ENCODE measurements around the gene ANKRD7. TPM values are rescaled to one million over a fixed set of nuclear protein-coding genes. Genes with fewer than 3 reads are reported as not detected.

Gene ANKRD7
- total and polyA plus RNA-seq, 4 donors, result 0.65 to 6.3 TPM; not detected in 2

DNA sequence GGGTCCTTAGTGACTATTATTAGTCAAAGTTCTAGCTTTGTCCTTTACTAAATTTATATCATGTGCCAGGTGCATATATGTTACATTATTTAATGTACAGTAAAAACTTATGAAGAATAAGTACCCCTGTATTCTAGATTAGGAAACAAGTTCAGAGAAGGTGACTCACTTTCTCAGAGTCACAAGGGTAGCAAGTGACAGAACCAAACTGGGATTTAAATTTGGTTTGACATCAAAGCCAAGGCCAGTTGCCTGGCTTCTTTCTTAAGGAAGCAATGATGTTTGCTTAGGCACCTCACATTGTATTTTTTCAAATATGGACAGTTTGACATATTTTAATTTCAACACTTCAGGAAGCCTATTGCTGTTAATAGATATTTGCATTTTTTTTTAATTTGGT is 38.0 kb upstream of the ANKRD7 start:
- H3K4me1 ChIP-seq (ENCODE audit: control insufficient read depth in 1 of 2, insufficient read depth in 2 of 2, low read length in 2 of 2), result no peaks in the 10 kb centered on the region
- H3K9me3 ChIP-seq (ENCODE audit: control insufficient read depth, low read length), result no peaks in the 10 kb centered on the region
- no peaks in the 10 kb centered on the region for H3K27me3 ChIP-seq (ENCODE audit: control insufficient read depth in 1 of 2, insufficient read depth in 2 of 2, low read length in 1 of 2)
- intact Hi-C loops (cut with DNase I), result no loop called here
- no peak for DNase-seq
- no peak overlapping the region for H3K4me3 ChIP-seq (ENCODE audit: low read length in 2 of 2)
- H3K36me3 ChIP-seq (ENCODE audit: control insufficient read depth in 1 of 2, insufficient read depth in 2 of 2, low read length in 1 of 2), result no peaks in the 10 kb centered on the region
- H3K27ac ChIP-seq (ENCODE audit: low read depth in 1 of 2, low read length in 2 of 2), result no peak overlapping the region
- no peak for ATAC-seq (ENCODE audit: low FRiP score)

DNA sequence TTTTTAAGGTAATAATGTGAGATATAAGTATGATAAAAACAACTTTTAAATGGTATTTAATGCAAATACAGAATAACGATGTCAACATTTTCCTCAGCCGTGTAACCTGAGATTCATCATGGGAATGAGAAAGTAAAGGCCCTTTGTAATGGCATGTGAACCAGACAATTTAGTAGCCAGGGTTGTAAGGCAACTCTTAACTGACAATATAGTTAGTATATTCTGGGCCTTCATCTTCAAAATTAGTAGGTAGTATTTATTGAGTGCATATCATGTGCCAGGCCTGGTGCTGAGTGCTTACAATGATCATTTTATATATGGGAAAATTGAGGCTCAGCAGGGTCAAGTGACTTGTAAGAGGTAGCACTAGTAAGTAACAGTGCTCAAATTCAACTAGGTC is 29.9 kb upstream of the ANKRD7 start:
- WGBS, 2 donors, result 74 to 78% methylated on average over 2 of the region's 2 CpGs

DNA sequence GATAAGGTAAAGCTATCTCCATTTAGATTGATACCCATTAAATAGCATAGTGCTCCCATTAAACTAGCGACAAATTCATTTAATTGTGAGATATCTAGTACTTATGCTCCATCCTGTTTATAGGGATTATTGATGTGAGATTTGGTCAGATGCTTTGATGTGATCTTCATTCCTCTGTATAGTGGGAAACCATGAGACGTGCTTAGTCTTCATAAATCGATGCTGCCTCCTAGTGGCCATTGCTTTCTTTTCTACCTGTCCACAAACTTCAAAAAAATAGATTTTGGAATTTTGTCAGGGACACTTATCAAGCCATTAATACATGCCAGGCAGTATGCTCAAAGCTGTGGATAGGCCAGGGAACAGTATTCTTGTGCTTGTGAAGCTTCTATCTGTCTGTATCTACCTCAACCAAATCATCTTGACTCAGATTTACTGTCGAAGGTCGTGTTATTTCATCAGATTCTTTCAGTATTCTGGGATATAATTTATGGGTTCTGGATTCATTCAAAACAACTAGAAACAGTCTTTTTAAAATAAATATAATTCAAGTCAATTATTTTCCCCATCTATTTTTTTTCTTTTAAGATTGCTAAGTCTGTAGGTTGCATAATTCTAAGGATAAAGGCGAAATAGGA is 28.5 kb upstream of the ANKRD7 start:
- WGBS, 2 donors, result 47 to 52% methylated on average over 6 of the region's 6 CpGs
- H3K27ac ChIP-seq (ENCODE audit: low read depth in 1 of 2, low read length in 2 of 2), result no peak overlapping the region
- H3K4me1 ChIP-seq (ENCODE audit: control insufficient read depth in 1 of 2, insufficient read depth in 2 of 2, low read length in 2 of 2), result no peaks in the 10 kb centered on the region
- no peaks in the 10 kb centered on the region for H3K36me3 ChIP-seq (ENCODE audit: control insufficient read depth in 1 of 2, insufficient read depth in 2 of 2, low read length in 1 of 2)
- no peaks in the 10 kb centered on the region for H3K9me3 ChIP-seq (ENCODE audit: control insufficient read depth, low read length)
- no peak for ATAC-seq (ENCODE audit: low FRiP score)
- no peak overlapping the region for H3K4me3 ChIP-seq (ENCODE audit: low read length in 2 of 2)
- DNase-seq, result peak in 1 of 2 donors; percentile 46
- intact Hi-C loops (cut with DNase I), result loop anchor here (5.0 to 10.0 kb wide), 2 partner anchors 441 to 444 kb away; no protein-coding TSS in a partner anchor
- no peaks in the 10 kb centered on the region for H3K27me3 ChIP-seq (ENCODE audit: control insufficient read depth in 1 of 2, insufficient read depth in 2 of 2, low read length in 1 of 2)

More for the DNA sequence above, 29.9 kb upstream of the ANKRD7 start:
- ATAC-seq (ENCODE audit: low FRiP score) (no peak), DNase-seq (no peak)
- Histone ChIP-seq H3K4me3 (ENCODE audit: low read length in 2 of 2) (no peak overlapping the region), H3K9me3 (ENCODE audit: control insufficient read depth, low read length) (no peaks in the 10 kb centered on the region), H3K27ac (ENCODE audit: low read depth in 1 of 2, low read length in 2 of 2) (no peak overlapping the region), H3K4me1 (ENCODE audit: control insufficient read depth in 1 of 2, insufficient read depth in 2 of 2, low read length in 2 of 2) (no peaks in the 10 kb centered on the region), H3K27me3 (ENCODE audit: control insufficient read depth in 1 of 2, insufficient read depth in 2 of 2, low read length in 1 of 2) (no peaks in the 10 kb centered on the region), H3K36me3 (ENCODE audit: control insufficient read depth in 1 of 2, insufficient read depth in 2 of 2, low read length in 1 of 2) (no peaks in the 10 kb centered on the region)
- intact Hi-C loops (cut with DNase I), result loop anchor here in 1 of 2 donors (10.0 kb wide), 1 partner anchor 440 kb away; no protein-coding TSS in a partner anchor

DNA sequence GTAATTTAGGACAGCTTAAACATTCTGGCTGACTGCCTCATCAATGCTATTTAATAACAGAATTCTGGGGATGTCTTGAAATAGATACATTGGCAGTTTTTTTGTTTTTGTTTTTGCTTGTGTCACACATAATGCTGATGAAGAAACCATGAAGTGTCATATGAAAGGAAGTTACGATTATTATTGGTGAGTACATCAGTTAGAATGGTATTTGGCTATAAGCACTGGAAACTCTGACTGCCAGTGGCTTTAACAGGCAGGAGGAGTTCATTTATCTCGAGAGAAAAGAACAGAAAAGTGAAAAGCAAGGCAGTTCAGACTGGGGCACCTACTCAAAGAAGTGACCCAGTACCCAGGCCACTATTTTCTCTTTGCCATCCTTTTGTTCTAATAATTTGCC is 22.4 kb upstream of the ANKRD7 start:
- Histone ChIP-seq H3K9me3 (ENCODE audit: control insufficient read depth, low read length) (no peaks in the 10 kb centered on the region), H3K36me3 (ENCODE audit: control insufficient read depth in 1 of 2, insufficient read depth in 2 of 2, low read length in 1 of 2) (no peaks in the 10 kb centered on the region), H3K4me1 (ENCODE audit: control insufficient read depth in 1 of 2, insufficient read depth in 2 of 2, low read length in 2 of 2) (no peaks in the 10 kb centered on the region), H3K4me3 (ENCODE audit: low read length in 2 of 2) (no peak overlapping the region), H3K27me3 (ENCODE audit: control insufficient read depth in 1 of 2, insufficient read depth in 2 of 2, low read length in 1 of 2) (no peaks in the 10 kb centered on the region), H3K27ac (ENCODE audit: low read depth in 1 of 2, low read length in 2 of 2) (no peak overlapping the region)
- ATAC-seq (ENCODE audit: low FRiP score), result no peak
- DNase-seq, result no peak
- 23 to 38% methylated on average over 2 of the region's 2 CpGs for WGBS, 2 donors
- intact Hi-C loops (cut with DNase I), result no loop called here

DNA sequence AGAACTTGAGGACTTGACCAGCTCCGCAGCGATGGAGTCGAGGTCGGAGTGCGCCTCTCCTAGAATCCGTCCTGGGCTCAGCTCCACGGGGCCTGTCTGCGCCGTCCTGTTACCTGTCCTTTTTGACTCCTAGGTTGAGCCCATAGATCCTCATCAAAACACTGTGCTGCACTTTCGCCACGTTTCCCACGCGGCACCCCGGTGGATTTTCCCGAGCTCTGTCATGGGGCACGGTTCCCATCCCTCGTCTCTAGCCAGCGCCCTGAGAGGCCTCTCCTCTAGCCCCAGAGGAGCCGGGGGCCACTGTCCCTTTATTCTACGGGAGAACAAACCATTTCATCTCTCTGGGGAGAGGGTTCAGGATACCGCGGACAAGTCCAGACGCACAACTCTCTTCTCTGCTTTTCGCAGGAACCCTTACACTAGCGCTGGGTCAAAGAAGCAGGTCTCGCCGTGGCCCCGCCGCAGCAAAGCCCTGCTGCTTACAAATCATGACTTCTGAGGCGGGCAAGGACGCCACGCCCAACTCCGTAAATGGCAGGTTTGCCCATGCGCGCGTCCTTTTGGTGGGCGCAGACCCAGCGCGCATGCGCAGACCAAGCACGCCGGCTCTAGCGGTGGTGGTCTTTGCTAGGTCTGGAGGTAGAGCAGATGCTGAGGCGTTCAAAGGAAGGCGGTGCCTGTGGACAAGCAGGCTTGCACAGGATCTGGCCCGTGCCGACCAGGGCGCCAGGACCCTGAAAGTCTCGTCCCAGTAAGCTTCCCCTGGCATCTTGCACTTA is 10.3 kb upstream of the ANKRD7 start:
- no peak overlapping the region for H3K27ac ChIP-seq (ENCODE audit: low read depth in 1 of 2, low read length in 2 of 2)
- intact Hi-C loops (cut with DNase I), result no loop called here
- peak; percentile 87 for ATAC-seq (ENCODE audit: low FRiP score)
- 10 to 11% methylated on average over 49 of the region's 49 CpGs for WGBS, 2 donors
- peak overlapping the region; percentile 19 to 59 for H3K4me3 ChIP-seq (ENCODE audit: low read length in 2 of 2)
- peak; percentile 83 to 92 for DNase-seq
- no peaks in the 10 kb centered on the region for H3K36me3 ChIP-seq (ENCODE audit: control insufficient read depth in 1 of 2, insufficient read depth in 2 of 2, low read length in 1 of 2)
- no peaks in the 10 kb centered on the region for H3K27me3 ChIP-seq (ENCODE audit: control insufficient read depth in 1 of 2, insufficient read depth in 2 of 2, low read length in 1 of 2)
- no peaks in the 10 kb centered on the region for H3K4me1 ChIP-seq (ENCODE audit: control insufficient read depth in 1 of 2, insufficient read depth in 2 of 2, low read length in 2 of 2)
- H3K9me3 ChIP-seq (ENCODE audit: control insufficient read depth, low read length), result no peaks in the 10 kb centered on the region

DNA sequence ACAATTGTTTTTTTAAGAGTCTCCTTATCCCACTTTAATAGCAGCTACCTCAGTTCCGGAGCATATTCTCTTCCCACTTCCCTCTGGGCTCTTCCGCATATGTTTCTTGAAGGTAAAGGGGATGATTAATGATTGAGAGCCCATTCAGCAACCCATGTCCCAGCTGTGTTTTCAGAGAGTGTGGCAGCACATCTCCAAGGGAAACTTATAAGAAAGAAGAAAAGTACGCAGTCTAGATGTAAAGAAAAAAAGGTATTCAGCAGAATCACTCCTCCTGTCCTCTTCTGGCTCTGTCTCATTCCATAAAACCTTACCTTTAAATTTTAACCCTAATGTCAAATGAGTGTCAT is 9.7 kb upstream of the ANKRD7 start:
- Histone ChIP-seq H3K27ac (ENCODE audit: low read depth in 1 of 2, low read length in 2 of 2) (no peak overlapping the region), H3K36me3 (ENCODE audit: control insufficient read depth in 1 of 2, insufficient read depth in 2 of 2, low read length in 1 of 2) (no peaks in the 10 kb centered on the region), H3K4me1 (ENCODE audit: control insufficient read depth in 1 of 2, insufficient read depth in 2 of 2, low read length in 2 of 2) (no peaks in the 10 kb centered on the region), H3K4me3 (ENCODE audit: low read length in 2 of 2) (peak overlapping the region; percentile 19 to 59), H3K9me3 (ENCODE audit: control insufficient read depth, low read length) (no peaks in the 10 kb centered on the region), H3K27me3 (ENCODE audit: control insufficient read depth in 1 of 2, insufficient read depth in 2 of 2, low read length in 1 of 2) (no peaks in the 10 kb centered on the region)
- DNase-seq (no peak), ATAC-seq (ENCODE audit: low FRiP score) (no peak)
- 19 to 22% methylated on average over 3 of the region's 3 CpGs for WGBS, 2 donors
- intact Hi-C loops (cut with DNase I), result no loop called here

DNA sequence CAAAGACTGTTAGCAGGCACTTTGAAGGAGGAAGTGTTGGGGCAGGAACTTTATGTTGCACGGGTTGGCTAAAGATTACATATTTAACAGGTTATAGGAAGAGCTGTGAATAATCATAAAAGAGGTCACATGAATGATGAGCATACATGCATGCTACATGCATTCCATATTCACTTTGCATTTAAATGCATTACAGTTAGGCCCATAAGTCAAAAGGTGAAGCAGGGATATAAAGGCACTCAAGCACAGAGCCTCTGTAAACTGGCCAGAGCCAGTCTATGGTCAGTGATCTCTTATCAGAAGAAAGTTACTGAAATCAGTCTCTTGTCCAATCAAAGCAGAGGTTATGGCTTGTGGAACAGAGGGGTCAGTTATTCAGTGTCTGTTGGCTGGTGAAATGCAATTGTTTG is 7.3 kb upstream of the ANKRD7 start:
- intact Hi-C loops (cut with DNase I), result no loop called here
- H3K27ac ChIP-seq (ENCODE audit: low read depth in 1 of 2, low read length in 2 of 2), result no peak overlapping the region
- no peaks in the 10 kb centered on the region for H3K4me1 ChIP-seq (ENCODE audit: control insufficient read depth in 1 of 2, insufficient read depth in 2 of 2, low read length in 2 of 2)
- H3K36me3 ChIP-seq (ENCODE audit: control insufficient read depth in 1 of 2, insufficient read depth in 2 of 2, low read length in 1 of 2), result no peaks in the 10 kb centered on the region
- no peak overlapping the region for H3K4me3 ChIP-seq (ENCODE audit: low read length in 2 of 2)
- no peaks in the 10 kb centered on the region for H3K9me3 ChIP-seq (ENCODE audit: control insufficient read depth, low read length)
- DNase-seq, result no peak
- no peak for ATAC-seq (ENCODE audit: low FRiP score)
- no peaks in the 10 kb centered on the region for H3K27me3 ChIP-seq (ENCODE audit: control insufficient read depth in 1 of 2, insufficient read depth in 2 of 2, low read length in 1 of 2)
- 61 to 64% methylated on average over 1 of the region's 1 CpG for WGBS, 2 donors

DNA sequence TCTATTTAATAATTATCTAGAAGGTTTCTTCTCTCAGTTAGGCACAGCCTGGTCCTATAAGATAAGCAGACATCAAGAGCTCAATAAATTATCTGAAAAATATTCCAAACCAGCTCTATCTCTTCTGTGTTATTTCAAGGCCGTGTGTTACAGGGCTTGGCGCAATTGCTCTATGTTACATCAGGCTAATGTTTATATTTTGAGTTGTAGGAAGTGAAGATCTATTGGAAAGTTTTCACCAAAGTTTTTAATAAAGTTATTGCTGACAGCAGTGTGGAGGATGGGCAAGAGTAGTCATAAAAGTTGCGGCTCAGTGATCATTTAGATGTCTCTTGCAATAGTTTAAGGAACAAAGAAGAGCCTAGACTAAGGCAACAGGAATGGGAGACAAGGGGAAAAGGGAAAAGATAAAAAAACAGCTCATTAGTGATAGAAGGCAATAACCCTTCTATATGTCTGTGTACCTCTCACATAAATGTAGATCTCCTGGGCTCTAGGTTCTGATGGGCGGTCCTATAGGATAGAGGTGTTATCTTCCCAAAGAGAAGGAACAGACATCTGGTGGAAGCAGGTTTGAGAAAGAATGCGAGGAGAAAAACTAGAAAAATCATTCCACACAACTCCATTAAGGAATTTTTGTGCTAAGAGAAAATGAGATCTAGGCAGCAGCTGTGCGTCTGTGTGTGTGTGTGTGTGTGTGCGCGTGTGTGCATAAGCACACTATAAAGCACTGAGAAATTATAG is 5.9 kb upstream of the ANKRD7 start:
- no peaks in the 10 kb centered on the region for H3K9me3 ChIP-seq (ENCODE audit: control insufficient read depth, low read length)
- no peaks in the 10 kb centered on the region for H3K27me3 ChIP-seq (ENCODE audit: control insufficient read depth in 1 of 2, insufficient read depth in 2 of 2, low read length in 1 of 2)
- ATAC-seq (ENCODE audit: low FRiP score), result no peak
- intact Hi-C loops (cut with DNase I), result no loop called here
- no peak overlapping the region for H3K27ac ChIP-seq (ENCODE audit: low read depth in 1 of 2, low read length in 2 of 2)
- H3K4me3 ChIP-seq (ENCODE audit: low read length in 2 of 2), result no peak overlapping the region
- no peaks in the 10 kb centered on the region for H3K36me3 ChIP-seq (ENCODE audit: control insufficient read depth in 1 of 2, insufficient read depth in 2 of 2, low read length in 1 of 2)
- WGBS, 2 donors, result 68 to 83% methylated on average over 8 of the region's 8 CpGs
- H3K4me1 ChIP-seq (ENCODE audit: control insufficient read depth in 1 of 2, insufficient read depth in 2 of 2, low read length in 2 of 2), result no peaks in the 10 kb centered on the region
- no peak for DNase-seq
